ENCODE data around the gene PALB2.

DNA sequence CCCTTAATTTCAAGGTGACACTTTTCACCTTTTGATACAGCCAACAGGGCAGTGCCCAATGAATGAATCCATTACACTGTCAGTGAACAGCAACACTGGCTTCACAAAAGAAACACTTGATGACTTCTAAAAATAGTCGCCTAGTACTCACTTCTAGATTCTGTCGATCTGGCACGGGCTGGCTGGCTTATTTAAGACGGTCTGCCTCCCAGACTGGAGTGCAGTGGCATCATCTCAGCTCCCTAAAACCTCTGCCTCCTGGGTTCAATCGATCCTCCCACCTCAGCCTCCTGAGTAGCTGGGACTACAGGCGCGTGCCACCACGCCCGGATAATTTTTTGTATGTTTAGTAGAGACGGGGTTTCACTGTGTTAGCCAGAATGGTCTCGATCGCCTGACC lies 46.9 kb downstream of the PALB2 start:
- TF ChIP-seq, protein P1, sequence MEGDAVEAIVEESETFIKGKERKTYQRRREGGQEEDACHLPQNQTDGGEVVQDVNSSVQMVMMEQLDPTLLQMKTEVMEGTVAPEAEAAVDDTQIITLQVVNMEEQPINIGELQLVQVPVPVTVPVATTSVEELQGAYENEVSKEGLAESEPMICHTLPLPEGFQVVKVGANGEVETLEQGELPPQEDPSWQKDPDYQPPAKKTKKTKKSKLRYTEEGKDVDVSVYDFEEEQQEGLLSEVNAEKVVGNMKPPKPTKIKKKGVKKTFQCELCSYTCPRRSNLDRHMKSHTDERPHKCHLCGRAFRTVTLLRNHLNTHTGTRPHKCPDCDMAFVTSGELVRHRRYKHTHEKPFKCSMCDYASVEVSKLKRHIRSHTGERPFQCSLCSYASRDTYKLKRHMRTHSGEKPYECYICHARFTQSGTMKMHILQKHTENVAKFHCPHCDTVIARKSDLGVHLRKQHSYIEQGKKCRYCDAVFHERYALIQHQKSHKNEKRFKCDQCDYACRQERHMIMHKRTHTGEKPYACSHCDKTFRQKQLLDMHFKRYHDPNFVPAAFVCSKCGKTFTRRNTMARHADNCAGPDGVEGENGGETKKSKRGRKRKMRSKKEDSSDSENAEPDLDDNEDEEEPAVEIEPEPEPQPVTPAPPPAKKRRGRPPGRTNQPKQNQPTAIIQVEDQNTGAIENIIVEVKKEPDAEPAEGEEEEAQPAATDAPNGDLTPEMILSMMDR (IDR thresholded peaks at IDR 0.05; ENCODE audit: low read depth, low read length): no peak
- TF ChIP-seq EZH2phosphoT487 (IDR thresholded peaks at IDR 0.05; ENCODE audit: low read depth): no peak

Data from OCI-LY3 (cell line).